Measurements from ENCODE around the gene BUD13.

DNA sequence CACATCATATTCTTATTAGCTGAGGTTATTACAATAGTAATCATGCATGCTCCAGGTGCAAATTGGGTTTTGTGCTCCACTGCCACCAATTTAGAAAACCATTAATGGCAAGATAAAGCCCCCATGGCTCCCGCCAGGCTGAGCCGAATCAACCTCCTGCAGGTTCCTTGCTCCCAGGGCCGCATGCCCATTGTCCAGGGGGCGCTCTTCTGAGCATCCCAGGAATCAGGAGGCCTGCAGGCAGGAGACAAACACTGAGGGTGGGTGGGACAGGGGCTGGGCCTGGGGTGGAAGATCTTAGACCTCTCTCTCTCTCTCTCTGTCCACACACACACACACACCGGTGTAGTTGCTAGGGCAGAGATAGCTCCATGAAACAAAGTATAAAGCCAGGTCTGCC, 57.4 kb downstream of the BUD13 start:
- TF ChIP-seq EZH2 (IDR thresholded peaks at IDR 0.05; ENCODE audit: borderline replicate concordance, low read length) = no peak
- TF ChIP-seq, protein P1, sequence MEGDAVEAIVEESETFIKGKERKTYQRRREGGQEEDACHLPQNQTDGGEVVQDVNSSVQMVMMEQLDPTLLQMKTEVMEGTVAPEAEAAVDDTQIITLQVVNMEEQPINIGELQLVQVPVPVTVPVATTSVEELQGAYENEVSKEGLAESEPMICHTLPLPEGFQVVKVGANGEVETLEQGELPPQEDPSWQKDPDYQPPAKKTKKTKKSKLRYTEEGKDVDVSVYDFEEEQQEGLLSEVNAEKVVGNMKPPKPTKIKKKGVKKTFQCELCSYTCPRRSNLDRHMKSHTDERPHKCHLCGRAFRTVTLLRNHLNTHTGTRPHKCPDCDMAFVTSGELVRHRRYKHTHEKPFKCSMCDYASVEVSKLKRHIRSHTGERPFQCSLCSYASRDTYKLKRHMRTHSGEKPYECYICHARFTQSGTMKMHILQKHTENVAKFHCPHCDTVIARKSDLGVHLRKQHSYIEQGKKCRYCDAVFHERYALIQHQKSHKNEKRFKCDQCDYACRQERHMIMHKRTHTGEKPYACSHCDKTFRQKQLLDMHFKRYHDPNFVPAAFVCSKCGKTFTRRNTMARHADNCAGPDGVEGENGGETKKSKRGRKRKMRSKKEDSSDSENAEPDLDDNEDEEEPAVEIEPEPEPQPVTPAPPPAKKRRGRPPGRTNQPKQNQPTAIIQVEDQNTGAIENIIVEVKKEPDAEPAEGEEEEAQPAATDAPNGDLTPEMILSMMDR (conservative IDR thresholded peaks at IDR 0.05 in 1 of 2, IDR thresholded peaks at IDR 0.05 in 1 of 2; ENCODE audit: extremely low read depth in 1 of 2, insufficient read depth in 1 of 2, low read depth in 1 of 2, low read length in 2 of 2) = no peak
